Caco-2 (cell line): ENCODE data around the gene SLTM. TPM values are rescaled to one million over a fixed set of nuclear protein-coding genes. Genes with fewer than 3 reads are reported as not detected.

Experiments used
- BruUV-seq: library from RNA; stranded (reverse); fragments of 400-500 nt; replicated peaks from 2 replicates; lab custom pipeline; 2021; lab: Mats Ljungman, UMichigan
- CTCF ChIA-PET: fragments of 300-600 bp; sonication (Branson Sonifier 250); formaldehyde crosslinking; loops from one replicate; lab custom pipeline; 2022; ENCODE audit warnings: antibody characterized with exemption; lab: Charles Lee
- POLR2A ChIA-PET: fragments of 300-600 bp; sonication (Branson Sonifier 250); formaldehyde crosslinking; loops from one replicate; lab custom pipeline; 2022; ENCODE audit warnings: antibody characterized with exemption; lab: Charles Lee
- DNase-seq, 2 experiments: peaks; one replicate each; pipeline versions ENCODE4 v3.0.0 to v3.0.0-alpha.2; 2020 to 2022
- H3K27me3 ChIP-seq: replicated peaks from 2 replicates; pipeline ENCODE4 v1.6.0; 2011; ENCODE audit warnings: low read length; ENCODE audit not compliant: control insufficient read depth, insufficient read depth
- H3K36me3 ChIP-seq: 2 replicates; pipeline ENCODE4 v1.5.1; 2011; ENCODE audit warnings: low read length; ENCODE audit not compliant: control insufficient read depth, insufficient read depth
- H3K4me1 ChIP-seq: fragments of 250-450 bp; sonication (Bioruptor Pico); 2 replicates; pipeline ENCODE4 v1.5.1; 2020; ENCODE audit warnings: mild to moderate bottlenecking
- H3K4me3 ChIP-seq: 2 replicates; pipeline ENCODE4 v1.5.1; 2011; ENCODE audit warnings: low read depth, mild to moderate bottlenecking, control low read depth, low read length
- H3K9me3 ChIP-seq: fragments of 250-450 bp; sonication (Bioruptor Pico); 2 replicates; pipeline ENCODE4 v1.5.1; 2020; ENCODE audit warnings: mild to moderate bottlenecking, moderate library complexity
- H3K27ac Mint-ChIP-seq: one replicate; pipeline ENCODE4 v1.8.0; 2022; ENCODE audit warnings: mixed read lengths; ENCODE audit not compliant: unreplicated experiment
- H3K27me3 Mint-ChIP-seq: one replicate; pipeline ENCODE4 v1.8.0; 2022; ENCODE audit warnings: mixed read lengths; ENCODE audit not compliant: insufficient read depth, unreplicated experiment
- H3K36me3 Mint-ChIP-seq: one replicate; pipeline ENCODE4 v1.8.0; 2022; ENCODE audit warnings: mild to moderate bottlenecking, mixed read lengths; ENCODE audit not compliant: insufficient read depth, unreplicated experiment
- H3K4me1 Mint-ChIP-seq: one replicate; pipeline ENCODE4 v1.8.0; 2022; ENCODE audit warnings: low read depth, mixed read lengths; ENCODE audit not compliant: unreplicated experiment
- H3K4me3 Mint-ChIP-seq: one replicate; pipeline ENCODE4 v1.8.0; 2022; ENCODE audit warnings: mild to moderate bottlenecking, moderate library complexity, mixed read lengths; ENCODE audit not compliant: unreplicated experiment
- H3K9me3 Mint-ChIP-seq: one replicate; pipeline ENCODE4 v1.8.0; 2022; ENCODE audit warnings: mixed read lengths; ENCODE audit not compliant: unreplicated experiment
- CTCF ChIP-seq, 2 experiments: fragments of 200-600 bp in 1 of 2; IDR thresholded peaks; 1 replicate in 1 of 2; 2 replicates in 1 of 2; pipeline versions ENCODE4 v1.5.1 to v1.8.0; 2011 to 2022; ENCODE audit warnings: antibody characterized with exemption in 1 of 2, control low read depth in 1 of 2, inconsistent platforms in 1 of 2, low read depth in 1 of 2, low read length in 1 of 2, mild to moderate bottlenecking in 1 of 2, moderate library complexity in 1 of 2; ENCODE audit not compliant: insufficient read depth in 1 of 2, severe bottlenecking in 1 of 2, unreplicated experiment in 1 of 2
- intact Hi-C: fragments of 100-400 bp; cut with micrococcal nuclease; formaldehyde crosslinking; loops from one replicate; pipeline ENCODE4 v1.10.0; 2022; ENCODE audit not compliant: unreplicated experiment
- total RNA-seq: library from RNA; stranded (reverse); gene quantifications from 2 replicates; pipeline ENCODE4 v1.2.3, GENCODE V29; 2022

Gene SLTM
- total RNA-seq, 1 experiment from 2014 or later = 79.5 TPM

DNA sequence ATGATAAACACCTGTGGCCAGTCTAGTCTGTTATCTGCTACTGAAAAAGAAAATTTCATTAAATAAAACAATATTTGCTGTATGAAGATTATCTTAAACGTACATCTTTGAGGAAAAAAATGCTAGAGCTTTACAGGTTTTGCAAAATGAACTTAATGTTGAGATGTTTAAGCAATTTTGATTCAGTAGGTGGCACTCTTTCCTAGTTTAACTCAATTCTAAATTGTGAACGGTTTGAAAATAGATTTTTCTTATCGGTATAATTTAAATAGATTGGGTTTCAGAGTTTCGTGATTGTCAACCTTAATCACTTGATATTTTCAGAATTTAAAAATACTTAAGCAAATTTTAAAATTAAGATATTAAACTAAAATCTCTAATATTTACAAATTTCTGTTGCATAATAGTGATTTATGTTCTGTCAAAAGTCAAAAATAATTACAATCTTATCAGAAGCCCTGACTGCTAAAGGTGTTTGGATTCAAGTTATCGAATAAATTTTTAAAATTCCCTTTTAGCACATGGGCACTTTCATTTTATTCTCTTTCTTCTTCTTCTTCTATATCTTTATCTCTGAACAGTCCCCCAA lies 47.0 kb upstream of the SLTM start:
- H3K36me3 Mint-ChIP-seq = no peaks in the 10 kb centered on the region
- intact Hi-C loops = loop anchor here (1.0 to 2.0 kb wide), 4 partner anchors 124 to 520 kb away; partner anchors contain the start of gene CCNB2
- no peaks in the 10 kb centered on the region for H3K4me1 Mint-ChIP-seq
- peak in 1 of 2 experiments; percentile 24 for TF ChIP-seq CTCF (IDR thresholded peaks at IDR 0.05; ENCODE audit: insufficient read depth in 1 of 2, low read depth in 1 of 2, low read length in 1 of 2, severe bottlenecking in 1 of 2, unreplicated experiment in 1 of 2)
- H3K4me1 ChIP-seq = no peaks in the 10 kb centered on the region
- no peaks in the 10 kb centered on the region for H3K9me3 ChIP-seq
- CTCF ChIA-PET = interaction anchor here (1.0 kb wide), 1 partner anchor 513 kb away, joined by 3 read pairs; no protein-coding TSS in a partner anchor
- no peaks in the 10 kb centered on the region for H3K9me3 Mint-ChIP-seq
- no peak for DNase-seq
- H3K4me3 Mint-ChIP-seq = no peak overlapping the region
- peaks cover 4% of the 10 kb centered on the region for H3K27me3 Mint-ChIP-seq
- H3K4me3 ChIP-seq = no peak overlapping the region
- POLR2A ChIA-PET = interaction anchor here (0.5 kb wide), 1 partner anchor 45 kb away, joined by 4 read pairs; no protein-coding TSS in a partner anchor
- H3K27ac Mint-ChIP-seq = no peak overlapping the region
- H3K27me3 ChIP-seq = no peaks in the 10 kb centered on the region
- BruUV-seq = no TSS peak
- H3K36me3 ChIP-seq = no peaks in the 10 kb centered on the region

DNA sequence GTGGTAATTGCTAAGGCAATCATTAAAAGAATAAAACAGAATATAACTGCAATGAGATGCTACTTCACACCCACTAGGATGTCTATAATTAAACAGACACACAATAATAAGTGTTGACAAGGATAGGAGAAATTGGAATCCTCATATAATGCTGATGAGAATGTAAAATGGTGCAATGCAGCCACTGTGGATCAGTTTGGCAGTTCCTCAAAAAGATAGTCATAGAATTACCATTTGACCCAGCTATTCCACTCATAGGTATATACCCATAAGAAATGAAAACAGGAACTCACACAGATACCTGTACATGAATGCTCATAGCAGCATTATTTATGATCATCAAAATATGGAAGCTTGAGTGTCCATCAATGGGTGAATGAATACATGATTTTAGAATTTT lies 44.4 kb upstream of the SLTM start:
- POLR2A ChIA-PET = no interaction called here
- DNase-seq = no peak
- no peaks in the 10 kb centered on the region for H3K36me3 Mint-ChIP-seq
- no peak for TF ChIP-seq CTCF (IDR thresholded peaks at IDR 0.05; ENCODE audit: insufficient read depth in 1 of 2, low read depth in 1 of 2, low read length in 1 of 2, severe bottlenecking in 1 of 2, unreplicated experiment in 1 of 2)
- H3K27ac Mint-ChIP-seq = no peak overlapping the region
- CTCF ChIA-PET = no interaction called here
- Histone ChIP-seq H3K27me3 (no peaks in the 10 kb centered on the region), H3K9me3 (no peaks in the 10 kb centered on the region), H3K4me3 (no peak overlapping the region), H3K36me3 (no peaks in the 10 kb centered on the region), H3K4me1 (no peaks in the 10 kb centered on the region)
- H3K4me1 Mint-ChIP-seq = no peaks in the 10 kb centered on the region
- no peaks in the 10 kb centered on the region for H3K27me3 Mint-ChIP-seq
- H3K4me3 Mint-ChIP-seq = no peak overlapping the region
- intact Hi-C loops = no loop called here
- BruUV-seq = no TSS peak
- H3K9me3 Mint-ChIP-seq = no peaks in the 10 kb centered on the region

GRCh38 chr15:58967479-58967878 lies 34.0 kb upstream of the SLTM start:
- no peak for DNase-seq
- Mint-ChIP-seq H3K36me3 (peaks cover 2% of the 10 kb centered on the region), H3K9me3 (no peaks in the 10 kb centered on the region), H3K27me3 (peaks cover 2% of the 10 kb centered on the region), H3K27ac (no peak overlapping the region), H3K4me1 (no peaks in the 10 kb centered on the region), H3K4me3 (no peak overlapping the region)
- intact Hi-C loops = no loop called here
- Histone ChIP-seq H3K27me3 (no peaks in the 10 kb centered on the region), H3K9me3 (no peaks in the 10 kb centered on the region), H3K36me3 (no peaks in the 10 kb centered on the region), H3K4me1 (no peaks in the 10 kb centered on the region), H3K4me3 (no peak overlapping the region)
- CTCF ChIA-PET = no interaction called here
- TF ChIP-seq CTCF (IDR thresholded peaks at IDR 0.05; ENCODE audit: insufficient read depth in 1 of 2, low read depth in 1 of 2, low read length in 1 of 2, severe bottlenecking in 1 of 2, unreplicated experiment in 1 of 2) = no peak
- no TSS peak for BruUV-seq
- POLR2A ChIA-PET = no interaction called here
